ENCODE measurements around the gene SPATA22. TPM values are rescaled to one million over a fixed set of nuclear protein-coding genes. Genes with fewer than 3 reads are reported as not detected.
"Not testable (repeated sequence)": the region's sequence is repeated elsewhere in the genome, so short reads cannot be mapped to it uniquely, and the experiment has no call there.

Gene SPATA22
- total and polyA plus RNA-seq, 9 of the 15 experiments (the other 6 are each of a cell fraction or from before 2014, with no cell fraction given), result 0.17 to 0.77 (median 0.44) TPM

DNA sequence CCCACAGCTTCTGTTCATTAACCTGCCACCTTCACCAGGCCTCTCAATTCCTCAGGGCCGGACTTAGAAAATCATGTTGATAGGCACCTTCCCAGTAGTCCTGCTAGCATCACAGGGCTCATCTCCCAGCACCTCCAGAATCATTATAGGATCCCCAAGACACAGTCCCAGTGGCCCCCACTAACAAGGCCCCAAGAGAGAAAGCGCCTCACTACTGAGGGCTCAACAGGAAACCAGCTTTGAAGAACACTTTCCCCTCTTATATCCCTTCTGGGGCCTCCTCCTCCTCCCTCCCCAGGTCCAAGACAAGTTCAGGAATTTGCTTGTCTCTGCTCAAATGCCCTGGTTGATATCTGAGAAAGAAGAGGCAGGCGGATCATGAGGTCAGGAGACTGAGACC lies 60.5 kb downstream of the SPATA22 start, which contains the start of gene OR3A3 (continued):
- TF ChIP-seq, protein P1, sequence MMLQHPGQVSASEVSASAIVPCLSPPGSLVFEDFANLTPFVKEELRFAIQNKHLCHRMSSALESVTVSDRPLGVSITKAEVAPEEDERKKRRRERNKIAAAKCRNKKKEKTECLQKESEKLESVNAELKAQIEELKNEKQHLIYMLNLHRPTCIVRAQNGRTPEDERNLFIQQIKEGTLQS (IDR thresholded peaks at IDR 0.05), result no peak
- TF ChIP-seq, protein P1 (CRISPR knock-in tag; conservative IDR thresholded peaks at IDR 0.05), result no peak
- no peak for TF ChIP-seq SLC30A9 (CRISPR knock-in tag; IDR thresholded peaks at IDR 0.05)
- no peak for TF ChIP-seq NONO (IDR thresholded peaks at IDR 0.05; ENCODE audit: low read depth in 2 of 2, low read length in 1 of 2)
- no peak for TF ChIP-seq BRD9 (IDR thresholded peaks at IDR 0.05; ENCODE audit: low read depth, partially characterized antibody)
- TF ChIP-seq, protein P2, sequence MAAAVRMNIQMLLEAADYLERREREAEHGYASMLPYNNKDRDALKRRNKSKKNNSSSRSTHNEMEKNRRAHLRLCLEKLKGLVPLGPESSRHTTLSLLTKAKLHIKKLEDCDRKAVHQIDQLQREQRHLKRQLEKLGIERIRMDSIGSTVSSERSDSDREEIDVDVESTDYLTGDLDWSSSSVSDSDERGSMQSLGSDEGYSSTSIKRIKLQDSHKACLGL (CRISPR knock-in tag; IDR thresholded peaks at IDR 0.05; ENCODE audit: borderline replicate concordance, poor library complexity, severe bottlenecking), result no peak
- TF ChIP-seq, protein P3, sequence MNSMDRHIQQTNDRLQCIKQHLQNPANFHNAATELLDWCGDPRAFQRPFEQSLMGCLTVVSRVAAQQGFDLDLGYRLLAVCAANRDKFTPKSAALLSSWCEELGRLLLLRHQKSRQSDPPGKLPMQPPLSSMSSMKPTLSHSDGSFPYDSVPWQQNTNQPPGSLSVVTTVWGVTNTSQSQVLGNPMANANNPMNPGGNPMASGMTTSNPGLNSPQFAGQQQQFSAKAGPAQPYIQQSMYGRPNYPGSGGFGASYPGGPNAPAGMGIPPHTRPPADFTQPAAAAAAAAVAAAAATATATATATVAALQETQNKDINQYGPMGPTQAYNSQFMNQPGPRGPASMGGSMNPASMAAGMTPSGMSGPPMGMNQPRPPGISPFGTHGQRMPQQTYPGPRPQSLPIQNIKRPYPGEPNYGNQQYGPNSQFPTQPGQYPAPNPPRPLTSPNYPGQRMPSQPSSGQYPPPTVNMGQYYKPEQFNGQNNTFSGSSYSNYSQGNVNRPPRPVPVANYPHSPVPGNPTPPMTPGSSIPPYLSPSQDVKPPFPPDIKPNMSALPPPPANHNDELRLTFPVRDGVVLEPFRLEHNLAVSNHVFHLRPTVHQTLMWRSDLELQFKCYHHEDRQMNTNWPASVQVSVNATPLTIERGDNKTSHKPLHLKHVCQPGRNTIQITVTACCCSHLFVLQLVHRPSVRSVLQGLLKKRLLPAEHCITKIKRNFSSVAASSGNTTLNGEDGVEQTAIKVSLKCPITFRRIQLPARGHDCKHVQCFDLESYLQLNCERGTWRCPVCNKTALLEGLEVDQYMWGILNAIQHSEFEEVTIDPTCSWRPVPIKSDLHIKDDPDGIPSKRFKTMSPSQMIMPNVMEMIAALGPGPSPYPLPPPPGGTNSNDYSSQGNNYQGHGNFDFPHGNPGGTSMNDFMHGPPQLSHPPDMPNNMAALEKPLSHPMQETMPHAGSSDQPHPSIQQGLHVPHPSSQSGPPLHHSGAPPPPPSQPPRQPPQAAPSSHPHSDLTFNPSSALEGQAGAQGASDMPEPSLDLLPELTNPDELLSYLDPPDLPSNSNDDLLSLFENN (IDR thresholded peaks at IDR 0.05; ENCODE audit: low read depth in 2 of 2, low read length in 2 of 2), result no peak

DNA sequence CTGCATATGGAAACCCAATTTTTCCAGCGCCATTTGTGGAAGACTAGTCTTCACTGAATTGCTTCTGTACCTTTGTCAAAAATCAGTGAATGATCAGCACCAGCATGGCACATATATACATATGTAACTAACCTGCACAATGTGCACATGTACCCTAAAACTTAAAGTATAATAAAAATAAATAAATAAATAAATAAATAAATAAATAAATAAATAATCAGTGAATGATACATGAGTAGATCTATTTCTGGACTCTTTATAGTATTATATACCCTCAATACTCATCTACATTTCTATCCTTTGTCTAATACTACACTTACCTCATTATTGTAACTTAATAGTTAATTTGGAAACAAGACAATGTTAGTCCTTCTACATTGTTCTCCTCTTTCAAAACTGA lies 67.8 kb downstream of the SPATA22 start:
- H3K9me3 ChIP-seq (replicated peaks; ENCODE audit: control insufficient read depth, insufficient read depth, low read depth, low read length); BruUV-seq (replicated peaks); FAIRE-seq; DNase-seq (ENCODE audit: extremely low read depth in 1 of 4, low spot score in 3 of 4); H3K4me3 ChIP-seq; H3K9ac ChIP-seq (ENCODE audit: insufficient read depth in 1 of 2, low read depth in 2 of 2, low read length in 2 of 2); H3K4me2 ChIP-seq (ENCODE audit: insufficient read depth, low read length); H3K9me1 ChIP-seq (ENCODE audit: control insufficient read depth, insufficient read depth, low read length); H3K27me3 ChIP-seq (ENCODE audit: control insufficient read depth in 2 of 2, insufficient read depth in 2 of 2, low read length in 2 of 2); intact Hi-C loops (cut with micrococcal nuclease); H3K4me1 ChIP-seq (replicated peaks in 1 of 2; ENCODE audit: control insufficient read depth in 2 of 2, insufficient read depth in 2 of 2, low read length in 2 of 2); CTCF ChIA-PET (ENCODE audit: low intra/inter-chr PET ratio); H2AFZ ChIP-seq (ENCODE audit: low read depth, low read length); H3K27ac ChIP-seq (ENCODE audit: extremely low read depth, low read depth, low read length); H3K36me3 ChIP-seq (ENCODE audit: control insufficient read depth, insufficient read depth, low read length); ATAC-seq; in situ Hi-C loops (cut with MboI); POLR2A ChIA-PET; H3K79me2 ChIP-seq (ENCODE audit: control insufficient read depth, insufficient read depth, low read length); H4K20me1 ChIP-seq (replicated peaks; ENCODE audit: control insufficient read depth, insufficient read depth, low read length): not testable (repeated sequence)
- WGBS (ENCODE audit: insufficient coverage, low coverage, missing lambda C conversion rate), result 0% methylated on average over 1 of the region's 1 CpG
